H1 (cell line): ENCODE data around the gene MLC1. TPM values are rescaled to one million over a fixed set of nuclear protein-coding genes. Genes with fewer than 3 reads are reported as not detected.
A peak's percentile ranks its signal among the peaks of the same experiment; 100 is the strongest.

Experiments
- CTCF ChIA-PET: fragments of 300-600 bp; sonication (Branson Sonifier 250); formaldehyde crosslinking; loops from one replicate; lab custom pipeline; 2021; ENCODE audit not compliant: partially characterized antibody; lab: Charles Lee
- POLR2A ChIA-PET: fragments of 300-600 bp; sonication (Branson Sonifier 250); formaldehyde crosslinking; loops from one replicate; lab custom pipeline; 2021; ENCODE audit warnings: inconsistent platforms; ENCODE audit not compliant: partially characterized antibody; lab: Charles Lee
- DNase-seq, 2 experiments: peaks; one replicate each; pipeline versions ENCODE4 v3.0.0 to v3.0.0-alpha.2; 2010 to 2022; ENCODE audit warnings: low spot score in 2 of 2, low read depth in 1 of 2, mixed read lengths in 1 of 2
- FAIRE-seq: peaks from 2 replicates; lab custom pipeline; 2011; peaks lifted over from hg19 to GRCh38; lab: Jason Lieb, UNC
- H2AFZ ChIP-seq: 2 replicates; pipeline ENCODE4 v1.8.1; 2012; ENCODE audit warnings: low read length, inconsistent platforms
- H2AK5ac ChIP-seq: 2 replicates; pipeline ENCODE4 v1.6.1; 2013; ENCODE audit warnings: low read depth, low read length
- H2BK120ac ChIP-seq: replicated peaks from 2 replicates; pipeline ENCODE3; 2013; ENCODE audit warnings: low read depth, low read length, inconsistent platforms
- H2BK12ac ChIP-seq: 2 replicates; pipeline ENCODE4 v1.6.1; 2013; ENCODE audit warnings: low read depth, low read length
- H2BK15ac ChIP-seq: 2 replicates; pipeline ENCODE4 v1.6.1; 2013; ENCODE audit warnings: low read length
- H2BK20ac ChIP-seq: 2 replicates; pipeline ENCODE4 v1.6.1; 2013; ENCODE audit warnings: low read length
- H2BK5ac ChIP-seq: 2 replicates; pipeline ENCODE4 v1.6.1; 2013; ENCODE audit warnings: low read depth, low read length
- H3K14ac ChIP-seq: 2 replicates; pipeline ENCODE4 v1.6.1; 2013; ENCODE audit warnings: inconsistent platforms; ENCODE audit not compliant: insufficient read length
- H3K18ac ChIP-seq: 2 replicates; pipeline ENCODE4 v1.6.1; 2013; ENCODE audit warnings: low read length; ENCODE audit errors: extremely low read depth
- H3K23ac ChIP-seq: 2 replicates; pipeline ENCODE4 v1.6.1; 2013; ENCODE audit warnings: inconsistent platforms; ENCODE audit not compliant: insufficient read length
- H3K23me2 ChIP-seq: 2 replicates; pipeline ENCODE4 v1.6.1; 2013; ENCODE audit warnings: low read depth, low read length
- H3K27ac ChIP-seq: 2 replicates; pipeline ENCODE4 v1.6.1; 2011; ENCODE audit warnings: low read depth, low read length, inconsistent platforms
- H3K27me3 ChIP-seq, 4 experiments: replicated peaks in 1 of 4; 1 replicate in 1 of 4; 2 replicates in 3 of 4; pipeline versions ENCODE4 v1.6.1 to v1.8.1; 2011 to 2013; ENCODE audit warnings: low read length in 3 of 4, mild to moderate bottlenecking in 3 of 4, inconsistent platforms in 2 of 4, mixed read lengths in 2 of 4, moderate library complexity in 1 of 4; ENCODE audit not compliant: control insufficient read depth in 3 of 4, insufficient read depth in 3 of 4; ENCODE audit errors: extremely low read depth in 1 of 4
- H3K36me3 ChIP-seq, 4 experiments: 2 replicates each; pipeline versions ENCODE4 v1.6.1 to v1.8.1; 2011 to 2013; ENCODE audit warnings: mild to moderate bottlenecking in 4 of 4, low read length in 3 of 4, moderate library complexity in 2 of 4, control low read depth in 1 of 4, inconsistent platforms in 1 of 4; ENCODE audit not compliant: insufficient read depth in 4 of 4, control insufficient read depth in 2 of 4
- H3K4ac ChIP-seq: replicated peaks from 2 replicates; pipeline ENCODE3; 2013; ENCODE audit warnings: low read length, low read depth, mixed read lengths, inconsistent platforms; ENCODE audit not compliant: insufficient read length
- H3K4me1 ChIP-seq, 4 experiments: replicated peaks in 1 of 4; 1 replicate in 1 of 4; 2 replicates in 3 of 4; pipeline versions ENCODE4 v1.6.1 to v1.8.1; 2011 to 2013; ENCODE audit warnings: low read length in 3 of 4, inconsistent platforms in 2 of 4, mixed read lengths in 1 of 4; ENCODE audit not compliant: insufficient read depth in 4 of 4, control insufficient read depth in 3 of 4
- H3K4me2 ChIP-seq, 2 experiments: 2 replicates each; pipeline versions ENCODE4 v1.6.1 to v1.8.1; 2011 to 2013; ENCODE audit warnings: low read depth in 2 of 2, low read length in 2 of 2, control low read depth in 1 of 2, inconsistent platforms in 1 of 2, mild to moderate bottlenecking in 1 of 2; ENCODE audit not compliant: insufficient read depth in 1 of 2
- H3K4me3 ChIP-seq, 4 experiments: fragments of 200-600, 300-600 bp in 1 of 4; sonication (generic), shearing (Covaris generic), sonication (Bioruptor Twin) in 1 of 4; 2 replicates each; pipeline versions ENCODE4 v1.5.1 to v1.8.1; 2011 to 2016; ENCODE audit warnings: low read length in 4 of 4, low read depth in 3 of 4, control low read depth in 2 of 4, inconsistent platforms in 2 of 4, mild to moderate bottlenecking in 2 of 4, mixed read lengths in 1 of 4, moderate library complexity in 1 of 4; ENCODE audit not compliant: insufficient read depth in 2 of 4; ENCODE audit errors: extremely low read depth in 1 of 4
- H3K56ac ChIP-seq: replicated peaks from 2 replicates; pipeline ENCODE3; 2013; ENCODE audit warnings: low read depth, mild to moderate bottlenecking, mixed read lengths, low read length, inconsistent platforms; ENCODE audit not compliant: insufficient read length
- H3K79me1 ChIP-seq: 2 replicates; pipeline ENCODE4 v1.6.1; 2013; ENCODE audit warnings: low read depth, low read length, control low read depth
- H3K79me2 ChIP-seq, 2 experiments: 2 replicates each; pipeline versions ENCODE4 v1.6.1 to v1.8.1; 2012 to 2013; ENCODE audit warnings: low read length in 2 of 2, mild to moderate bottlenecking in 2 of 2, inconsistent platforms in 1 of 2; ENCODE audit not compliant: insufficient read depth in 2 of 2, control insufficient read depth in 1 of 2
- H3K9ac ChIP-seq, 4 experiments: replicated peaks in 1 of 4; 1 replicate in 1 of 4; 2 replicates in 3 of 4; pipeline versions ENCODE4 v1.6.1 to v1.8.1; 2011 to 2013; ENCODE audit warnings: low read depth in 3 of 4, low read length in 3 of 4, control low read depth in 2 of 4, mild to moderate bottlenecking in 2 of 4, moderate library complexity in 2 of 4, inconsistent platforms in 1 of 4; ENCODE audit errors: extremely low read depth in 1 of 4
- H3K9me3 ChIP-seq, 2 experiments: 2 replicates each; pipeline versions ENCODE4 v1.6.1 to v1.8.1; 2012 to 2013; ENCODE audit warnings: mild to moderate bottlenecking in 2 of 2, moderate library complexity in 2 of 2, control low read depth in 1 of 2, inconsistent platforms in 1 of 2, low read depth in 1 of 2, low read length in 1 of 2, mixed read lengths in 1 of 2; ENCODE audit not compliant: insufficient read depth in 2 of 2
- H4K20me1 ChIP-seq, 2 experiments: replicated peaks in 1 of 2; 2 replicates each; pipeline versions ENCODE3 to v1.8.1; 2011 to 2013; ENCODE audit warnings: inconsistent platforms in 2 of 2, low read length in 2 of 2, mild to moderate bottlenecking in 1 of 2; ENCODE audit not compliant: insufficient read depth in 2 of 2, control insufficient read depth in 1 of 2
- H4K5ac ChIP-seq: 2 replicates; pipeline ENCODE4 v1.6.1; 2013; ENCODE audit warnings: low read length, low read depth, mixed read lengths, inconsistent platforms; ENCODE audit not compliant: insufficient read length
- H4K8ac ChIP-seq: 2 replicates; pipeline ENCODE4 v1.8.0; 2013; ENCODE audit warnings: mild to moderate bottlenecking, moderate library complexity, low read length, inconsistent platforms; ENCODE audit not compliant: insufficient read depth; ENCODE audit errors: extremely low read depth
- H4K91ac ChIP-seq: replicated peaks from 2 replicates; pipeline ENCODE3; 2013; ENCODE audit warnings: low read length, mixed read lengths, inconsistent platforms; ENCODE audit not compliant: insufficient read length
- BRCA1 ChIP-seq: IDR thresholded peaks from 2 replicates; pipeline ENCODE4 v1.6.1; 2012; ENCODE audit warnings: low read depth, low read length, improper control_type of control experiment
- NANOG ChIP-seq: IDR thresholded peaks from 2 replicates; pipeline ENCODE4 v1.6.1; 2011; ENCODE audit warnings: low read length, low read depth, mild to moderate bottlenecking, inconsistent platforms; ENCODE audit not compliant: insufficient read depth, poor library complexity, severe bottlenecking
- SP1 ChIP-seq: IDR thresholded peaks from 2 replicates; pipeline ENCODE4 v1.6.1; 2011; ENCODE audit warnings: low read depth, low read length
- WGBS, 2 experiments: shearing (Covaris generic) in 1 of 2; methylation state at CpG; one replicate each; pipeline versions ENCODE4 v1.1.6 to v1.1.7; 2013 to 2015; ENCODE audit warnings: low lambda C conversion rate in 2 of 2, mixed read lengths in 2 of 2, inconsistent platforms in 1 of 2, low coverage in 1 of 2, missing lambda C conversion rate in 1 of 2; ENCODE audit not compliant: insufficient replicate concordance in 2 of 2, insufficient coverage in 1 of 2, insufficient read length in 1 of 2; ENCODE audit errors: extremely low coverage in 1 of 2, missing lambda C conversion rate in 1 of 2; 5-methylcytosine and 5-hydroxymethylcytosine counted together
- polyA plus RNA-seq, 7 experiments: library from polyadenylated mRNA; depleted of rRNA in 3 of 7; stranded (reverse) in 5 of 7; unstranded in 2 of 7; fragments of >200 nt in 5 of 7; fragments of 200-250 nt in 2 of 7; gene quantifications; 1 replicate in 5 of 7; 2 replicates in 1 of 7; 4 replicates in 1 of 7; pipeline versions ENCODE4 v1.2.1 to v1.2.3, GENCODE V29; 2011 to 2013; ENCODE audit warnings: missing spikeins in 2 of 7, mixed read lengths in 2 of 7
- total RNA-seq: library from RNA; stranded (reverse); fragmentation: NEBNext Ultra II Directional; extraction: Animal tissue kit (Norgen Biotek cat#: 25700); gene quantifications from 2 replicates; pipeline ENCODE4 v1.2.1, GENCODE V29; 2021

Gene MLC1
- total and polyA plus RNA-seq, 2 of the 8 experiments (the other 6 are each of a cell fraction or from before 2014, with no cell fraction given): 0.20 TPM; not detected in 1

DNA sequence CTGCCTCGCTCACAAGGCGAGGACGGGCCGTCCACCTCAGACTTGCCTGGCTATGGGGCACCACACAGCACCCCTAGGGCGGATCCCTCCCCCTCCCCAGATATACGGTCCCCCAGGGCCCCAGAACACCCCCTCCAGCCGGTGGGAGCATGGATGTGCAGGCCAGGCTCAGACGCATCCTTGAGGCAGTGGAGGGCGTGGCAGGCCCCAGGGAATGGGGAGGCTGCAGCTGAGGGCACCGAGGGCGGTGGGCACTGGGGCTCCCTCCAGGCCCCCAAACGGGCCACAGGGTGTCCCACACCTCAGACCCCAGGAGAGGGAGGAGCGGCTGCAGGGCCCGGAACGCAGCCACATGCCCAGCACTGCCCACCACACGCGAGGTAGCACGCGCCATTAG, 39.2 kb downstream of the MLC1 start:
- Histone ChIP-seq H3K36me3 (no peaks in the 10 kb centered on the region), H2BK5ac (no peak overlapping the region), H4K91ac (no peak overlapping the region), H3K27me3 (no peaks in the 10 kb centered on the region), H3K4me3 (no peak overlapping the region), H3K9me3 (no peaks in the 10 kb centered on the region), H3K9ac (no peak overlapping the region), H2BK120ac (no peak overlapping the region), H4K20me1 (no peaks in the 10 kb centered on the region), H3K79me1 (no peaks in the 10 kb centered on the region), H4K8ac (no peak overlapping the region), H3K4me1 (no peaks in the 10 kb centered on the region; a peak in 1 of 7 replicates), H3K23ac (no peak overlapping the region), H3K4ac (no peak overlapping the region), H3K14ac (no peak overlapping the region), H2AFZ (no peak overlapping the region; the same call in 1 of the 2 replicates), H2BK20ac (no peak overlapping the region), H3K56ac (no peak overlapping the region), H2BK15ac (no peak overlapping the region), H4K5ac (no peak overlapping the region), H2AK5ac (no peak overlapping the region), H3K4me2 (no peak overlapping the region), H3K27ac (no peak overlapping the region), H3K79me2 (no peaks in the 10 kb centered on the region), H3K23me2 (no peaks in the 10 kb centered on the region), H3K18ac (no peak overlapping the region), H2BK12ac (no peak overlapping the region)
- 89% methylated on average over 19 of the region's 19 CpGs; no CpG with 5 or more reads in 1 of the 2 experiments for WGBS, 2 experiments
- CTCF ChIA-PET: interaction anchor here (0.8 to 2.5 kb wide), 2 partner anchors 14 to 17 kb away, joined by 3 to 8 read pairs; no protein-coding TSS in a partner anchor
- FAIRE-seq (no peak), DNase-seq (peak in 1 of 2 experiments; percentile 46)
- POLR2A ChIA-PET: no interaction called here
- TF ChIP-seq SP1: no peak
- TF ChIP-seq BRCA1: no peak
- no peak for TF ChIP-seq NANOG
